Measurements from ENCODE around the gene MBOAT1.

GRCh38 chr6:20112241-20112640 lies 100.0 kb downstream of the MBOAT1 start:
- TF ChIP-seq, protein P1, sequence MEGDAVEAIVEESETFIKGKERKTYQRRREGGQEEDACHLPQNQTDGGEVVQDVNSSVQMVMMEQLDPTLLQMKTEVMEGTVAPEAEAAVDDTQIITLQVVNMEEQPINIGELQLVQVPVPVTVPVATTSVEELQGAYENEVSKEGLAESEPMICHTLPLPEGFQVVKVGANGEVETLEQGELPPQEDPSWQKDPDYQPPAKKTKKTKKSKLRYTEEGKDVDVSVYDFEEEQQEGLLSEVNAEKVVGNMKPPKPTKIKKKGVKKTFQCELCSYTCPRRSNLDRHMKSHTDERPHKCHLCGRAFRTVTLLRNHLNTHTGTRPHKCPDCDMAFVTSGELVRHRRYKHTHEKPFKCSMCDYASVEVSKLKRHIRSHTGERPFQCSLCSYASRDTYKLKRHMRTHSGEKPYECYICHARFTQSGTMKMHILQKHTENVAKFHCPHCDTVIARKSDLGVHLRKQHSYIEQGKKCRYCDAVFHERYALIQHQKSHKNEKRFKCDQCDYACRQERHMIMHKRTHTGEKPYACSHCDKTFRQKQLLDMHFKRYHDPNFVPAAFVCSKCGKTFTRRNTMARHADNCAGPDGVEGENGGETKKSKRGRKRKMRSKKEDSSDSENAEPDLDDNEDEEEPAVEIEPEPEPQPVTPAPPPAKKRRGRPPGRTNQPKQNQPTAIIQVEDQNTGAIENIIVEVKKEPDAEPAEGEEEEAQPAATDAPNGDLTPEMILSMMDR (IDR thresholded peaks at IDR 0.05), result no peak
- no peak for TF ChIP-seq POLR2A (IDR thresholded peaks at IDR 0.05)

All from stomach (tissue), 4 donors.